OCI-LY7 (cell line): ENCODE data around the gene RPS21. TPM values are rescaled to one million over a fixed set of nuclear protein-coding genes. Genes with fewer than 3 reads are reported as not detected.

Source experiments
- BruUV-seq: library from RNA; stranded (reverse); fragments of 400-500 nt; replicated peaks from 2 replicates; lab custom pipeline; 2021; lab: Mats Ljungman, UMichigan
- CTCF ChIA-PET: fragments of 300-600 bp; sonication (Branson Sonifier 250); formaldehyde crosslinking; loops from one replicate; lab custom pipeline; 2022; ENCODE audit warnings: antibody characterized with exemption; ENCODE audit not compliant: unreplicated experiment; lab: Charles Lee
- POLR2A ChIA-PET: fragments of 300-600 bp; sonication (Branson Sonifier 250); formaldehyde crosslinking; loops from one replicate; lab custom pipeline; 2022; ENCODE audit warnings: antibody characterized with exemption; lab: Charles Lee
- DNase-seq: peaks from one replicate; pipeline ENCODE4 v3.0.0-alpha.2; 2015; ENCODE audit warnings: low spot score
- H2AFZ ChIP-seq: fragments of 200-600 bp; sonication (generic), shearing (Covaris generic); 2 replicates; pipeline ENCODE4 v1.6.1; 2014; ENCODE audit warnings: mild to moderate bottlenecking, antibody characterized with exemption, low read length, moderate library complexity
- H3K27ac ChIP-seq: fragments of 200-600 bp; sonication (generic); 2 replicates; pipeline ENCODE4 v1.5.1; 2014; ENCODE audit warnings: mixed run types, low read depth, mild to moderate bottlenecking, moderate library complexity, low read length, inconsistent platforms; ENCODE audit not compliant: poor library complexity, severe bottlenecking
- H3K36me3 ChIP-seq: fragments of 200-600 bp; sonication (generic); 2 replicates; pipeline ENCODE4 v1.6.1; 2014; ENCODE audit warnings: mild to moderate bottlenecking, antibody characterized with exemption, low read length, moderate library complexity, mixed read lengths; ENCODE audit not compliant: insufficient read depth
- H3K4me1 ChIP-seq: fragments of 200-600 bp; sonication (generic); 2 replicates; pipeline ENCODE4 v1.5.1; 2014; ENCODE audit warnings: mild to moderate bottlenecking, low read length; ENCODE audit not compliant: insufficient read depth, poor library complexity, severe bottlenecking
- H3K4me2 ChIP-seq: fragments of 200-600 bp; sonication (generic); 2 replicates; pipeline ENCODE4 v1.6.1; 2014; ENCODE audit warnings: mild to moderate bottlenecking, low read length
- H3K4me3 ChIP-seq: fragments of 200-600 bp; sonication (generic); 2 replicates; pipeline ENCODE4 v1.5.1; 2014; ENCODE audit warnings: mild to moderate bottlenecking, low read depth, low read length; ENCODE audit not compliant: poor library complexity, severe bottlenecking
- H3K79me2 ChIP-seq: fragments of 200-600 bp; sonication (generic); 2 replicates; pipeline ENCODE4 v1.6.1; 2016; ENCODE audit warnings: low read depth, mild to moderate bottlenecking, low read length, moderate library complexity, mixed read lengths; ENCODE audit not compliant: insufficient read depth
- H3K9me2 ChIP-seq: fragments of 200-600 bp; sonication (generic); 2 replicates; pipeline ENCODE4 v1.6.1; 2016; ENCODE audit warnings: mild to moderate bottlenecking, low read length, mixed read lengths; ENCODE audit not compliant: insufficient read depth
- H3K9me3 ChIP-seq: fragments of 200-600 bp; sonication (generic); 2 replicates; pipeline ENCODE4 v1.6.1; 2014; ENCODE audit warnings: mild to moderate bottlenecking, mixed run types, low read length, mixed read lengths
- H4K20me1 ChIP-seq: fragments of 200-600 bp; sonication (generic); 2 replicates; pipeline ENCODE4 v1.6.1; 2014; ENCODE audit warnings: mild to moderate bottlenecking, antibody characterized with exemption, low read length, moderate library complexity, mixed read lengths; ENCODE audit not compliant: insufficient read depth
- EZH2phosphoT487 ChIP-seq: fragments of 200-600 bp; sonication (generic); IDR thresholded peaks from 2 replicates; pipeline ENCODE4 v1.6.1; 2018; ENCODE audit warnings: low read depth, borderline replicate concordance, mild to moderate bottlenecking, mixed run types, antibody characterized with exemption, low read length, moderate library complexity, mixed read lengths
- intact Hi-C: fragments of 100-400 bp; cut with micrococcal nuclease; formaldehyde crosslinking; loops from one replicate; pipeline ENCODE4 v1.10.0; 2022; ENCODE audit not compliant: unreplicated experiment
- total RNA-seq, 2 experiments: library from RNA; depleted of rRNA in 1 of 2; stranded (reverse); fragments of >200 nt in 1 of 2; shearing (Covaris generic) in 1 of 2; gene quantifications; 2 replicates each; pipeline ENCODE4 v1.2.3, GENCODE V29; 2014 to 2022
- TF ChIP-seq, protein P1 (sequence below): fragments of 200-600 bp; sonication (generic); conservative IDR thresholded peaks from 2 replicates; pipeline ENCODE4 v1.5.1; 2014; ENCODE audit warnings: mild to moderate bottlenecking, antibody characterized with exemption, low read length, moderate library complexity, mixed read lengths

The RPS21 gene
- total RNA-seq, 2 experiments from 2014 or later = 2,571 to 3,376 TPM

DNA sequence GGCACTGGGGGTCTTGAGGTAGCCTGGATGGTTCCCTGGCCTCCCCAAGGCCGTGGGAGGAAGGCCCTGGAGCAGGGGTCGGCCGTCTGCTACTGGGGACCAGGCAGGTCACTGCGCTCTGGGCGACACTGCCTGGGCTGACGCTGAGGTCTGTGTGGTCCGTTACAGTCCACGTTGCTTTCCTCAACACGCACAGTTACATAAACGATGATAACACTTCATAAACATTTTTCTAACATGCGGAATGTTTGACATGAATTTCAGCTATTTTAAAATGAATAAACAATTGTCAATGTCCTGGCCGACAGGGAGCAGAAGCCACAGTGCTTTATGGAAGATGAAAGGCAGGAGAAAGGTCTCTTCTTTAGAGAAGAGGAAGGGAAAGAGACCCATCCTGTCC is 50.6 kb downstream of the RPS21 start:
- no peaks in the 10 kb centered on the region for H3K9me2 ChIP-seq
- no peak overlapping the region for H3K27ac ChIP-seq
- no peaks in the 10 kb centered on the region for H3K4me1 ChIP-seq
- intact Hi-C loops = no loop called here
- CTCF ChIA-PET = no interaction called here
- H3K36me3 ChIP-seq = no peaks in the 10 kb centered on the region
- POLR2A ChIA-PET = no interaction called here
- H3K79me2 ChIP-seq = no peaks in the 10 kb centered on the region
- H4K20me1 ChIP-seq = no peaks in the 10 kb centered on the region
- H3K4me3 ChIP-seq = no peak overlapping the region
- no peak overlapping the region for H2AFZ ChIP-seq
- DNase-seq = no peak
- BruUV-seq = no TSS peak
- H3K9me3 ChIP-seq = no peaks in the 10 kb centered on the region
- TF ChIP-seq, protein P1, sequence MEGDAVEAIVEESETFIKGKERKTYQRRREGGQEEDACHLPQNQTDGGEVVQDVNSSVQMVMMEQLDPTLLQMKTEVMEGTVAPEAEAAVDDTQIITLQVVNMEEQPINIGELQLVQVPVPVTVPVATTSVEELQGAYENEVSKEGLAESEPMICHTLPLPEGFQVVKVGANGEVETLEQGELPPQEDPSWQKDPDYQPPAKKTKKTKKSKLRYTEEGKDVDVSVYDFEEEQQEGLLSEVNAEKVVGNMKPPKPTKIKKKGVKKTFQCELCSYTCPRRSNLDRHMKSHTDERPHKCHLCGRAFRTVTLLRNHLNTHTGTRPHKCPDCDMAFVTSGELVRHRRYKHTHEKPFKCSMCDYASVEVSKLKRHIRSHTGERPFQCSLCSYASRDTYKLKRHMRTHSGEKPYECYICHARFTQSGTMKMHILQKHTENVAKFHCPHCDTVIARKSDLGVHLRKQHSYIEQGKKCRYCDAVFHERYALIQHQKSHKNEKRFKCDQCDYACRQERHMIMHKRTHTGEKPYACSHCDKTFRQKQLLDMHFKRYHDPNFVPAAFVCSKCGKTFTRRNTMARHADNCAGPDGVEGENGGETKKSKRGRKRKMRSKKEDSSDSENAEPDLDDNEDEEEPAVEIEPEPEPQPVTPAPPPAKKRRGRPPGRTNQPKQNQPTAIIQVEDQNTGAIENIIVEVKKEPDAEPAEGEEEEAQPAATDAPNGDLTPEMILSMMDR = no peak
- no peak for TF ChIP-seq EZH2phosphoT487
- no peak overlapping the region for H3K4me2 ChIP-seq

DNA sequence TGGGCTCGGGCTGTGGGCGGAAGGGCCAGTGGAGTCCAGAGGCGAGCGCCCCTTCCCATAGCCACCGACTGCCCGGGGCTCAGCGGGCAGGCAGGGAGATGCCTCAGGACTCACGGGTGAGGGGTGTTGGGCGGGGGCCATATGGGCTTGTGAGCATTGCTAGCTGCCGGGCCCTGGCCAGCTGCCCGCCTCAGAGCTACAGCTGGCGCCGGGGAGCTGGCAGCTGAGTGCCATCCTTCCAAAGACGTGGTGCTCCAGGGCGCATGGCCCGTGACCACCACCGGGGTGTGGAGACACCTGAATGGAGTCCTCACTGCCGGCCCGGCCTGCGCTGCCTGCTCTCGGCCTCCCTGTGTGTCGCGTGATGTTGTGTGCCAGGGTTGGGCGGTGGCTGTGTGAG is 51.0 kb downstream of the RPS21 start:
- TF ChIP-seq EZH2phosphoT487 = no peak
- TF ChIP-seq, protein P1 = no peak
- intact Hi-C loops = no loop called here
- Histone ChIP-seq H3K9me2 (no peaks in the 10 kb centered on the region), H3K4me1 (no peaks in the 10 kb centered on the region), H3K4me3 (no peak overlapping the region), H3K9me3 (no peaks in the 10 kb centered on the region), H4K20me1 (no peaks in the 10 kb centered on the region), H3K4me2 (no peak overlapping the region), H2AFZ (no peak overlapping the region), H3K27ac (no peak overlapping the region), H3K79me2 (no peaks in the 10 kb centered on the region), H3K36me3 (no peaks in the 10 kb centered on the region)
- BruUV-seq = no TSS peak
- no peak for DNase-seq
- ChIA-PET CTCF (no interaction called here), POLR2A (no interaction called here)

Other genes with a start within 250 kb of the RPS21 start
- gene PSMA7, start 243.7 kb upstream of the RPS21 start, total RNA-seq (2014; rRNA removed; shearing (Covaris generic)) = 247 and 362 TPM in 2 replicates
- 223 and 266 TPM in 2 replicates for gene PSMA7, start 243.7 kb upstream of the RPS21 start, total RNA-seq (2022)
- gene SS18L1, start 243.3 kb upstream of the RPS21 start, total RNA-seq (2014; rRNA removed; shearing (Covaris generic)) = 13.0 and 17.0 TPM in 2 replicates
- gene SS18L1, start 243.3 kb upstream of the RPS21 start, total RNA-seq (2022) = 16.8 and 17.7 TPM in 2 replicates
- gene MTG2, start 204.1 kb upstream of the RPS21 start, total RNA-seq (2014; rRNA removed; shearing (Covaris generic)) = 20.3 and 24.1 TPM in 2 replicates
- gene MTG2, start 204.1 kb upstream of the RPS21 start, total RNA-seq (2022) = 37.5 and 38.6 TPM in 2 replicates
- not detected in 2 replicates for gene HRH3, start 166.8 kb upstream of the RPS21 start, total RNA-seq (2014; rRNA removed; shearing (Covaris generic))
- not detected in 2 replicates for gene HRH3, start 166.8 kb upstream of the RPS21 start, total RNA-seq (2022)
- 17.2 and 20.7 TPM in 2 replicates for gene OSBPL2, start 148.6 kb upstream of the RPS21 start, total RNA-seq (2014; rRNA removed; shearing (Covaris generic))
- gene OSBPL2, start 148.6 kb upstream of the RPS21 start, total RNA-seq (2022) = 40.0 and 44.8 TPM in 2 replicates
- 123 and 128 TPM in 2 replicates for gene ADRM1, start 84.1 kb upstream of the RPS21 start, total RNA-seq (2014; rRNA removed; shearing (Covaris generic))
- 70.7 and 87.0 TPM in 2 replicates for gene ADRM1, start 84.1 kb upstream of the RPS21 start, total RNA-seq (2022)
- gene LAMA5, start 19.8 kb upstream of the RPS21 start, total RNA-seq (2014; rRNA removed; shearing (Covaris generic)) = 53.3 and 59.3 TPM in 2 replicates
- gene LAMA5, start 19.8 kb upstream of the RPS21 start, total RNA-seq (2022) = 144 and 162 TPM in 2 replicates
- 11.1 and 14.8 TPM in 2 replicates for gene CABLES2, start 20.2 kb downstream of the RPS21 start, total RNA-seq (2014; rRNA removed; shearing (Covaris generic))
- 22.5 and 23.3 TPM in 2 replicates for gene CABLES2, start 20.2 kb downstream of the RPS21 start, total RNA-seq (2022)
- gene RBBP8NL, start 40.4 kb downstream of the RPS21 start, total RNA-seq (2014; rRNA removed; shearing (Covaris generic)) = not detected in 2 replicates
- not detected in 2 replicates for gene RBBP8NL, start 40.4 kb downstream of the RPS21 start, total RNA-seq (2022)
- gene GATA5, start 88.9 kb downstream of the RPS21 start, total RNA-seq (2014; rRNA removed; shearing (Covaris generic)) = not detected in 2 replicates
- gene GATA5, start 88.9 kb downstream of the RPS21 start, total RNA-seq (2022) = not detected in 2 replicates